Activated T-helper 1 cell treated with anti-CD3 and anti-CD28 coated beads, Interleukin-2, amount 50 U/mL, for 16 hours (primary cell): Measurements from ENCODE around the gene PRSS36.
"Not testable (repeated sequence)": the region's sequence is repeated elsewhere in the genome, so short reads cannot be mapped to it uniquely, and the experiment has no call there.

Experiments
- DNase-seq, 2 donors: peaks; one replicate each; pipeline ENCODE4 v3.0.0-alpha.2; 2020; ENCODE audit warnings: low read depth in 1 of 2, low spot score in 1 of 2

PRSS36 gene

DNA sequence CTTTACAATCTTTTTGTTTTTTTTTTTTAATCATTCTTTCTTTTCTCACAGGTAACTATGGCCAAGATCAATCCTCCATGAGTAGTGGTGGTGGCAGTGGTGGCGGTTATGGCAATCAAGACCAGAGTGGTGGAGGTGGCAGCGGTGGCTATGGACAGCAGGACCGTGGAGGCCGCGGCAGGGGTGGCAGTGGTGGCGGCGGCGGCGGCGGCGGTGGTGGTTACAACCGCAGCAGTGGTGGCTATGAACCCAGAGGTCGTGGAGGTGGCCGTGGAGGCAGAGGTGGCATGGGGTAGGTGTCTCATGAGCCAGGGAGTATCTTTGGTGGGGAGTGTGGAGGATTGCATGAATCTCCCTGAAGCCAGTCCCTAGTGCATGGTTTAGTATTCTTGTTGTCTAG lies 35.0 kb upstream of the PRSS36 start:
- no peak for DNase-seq

DNA sequence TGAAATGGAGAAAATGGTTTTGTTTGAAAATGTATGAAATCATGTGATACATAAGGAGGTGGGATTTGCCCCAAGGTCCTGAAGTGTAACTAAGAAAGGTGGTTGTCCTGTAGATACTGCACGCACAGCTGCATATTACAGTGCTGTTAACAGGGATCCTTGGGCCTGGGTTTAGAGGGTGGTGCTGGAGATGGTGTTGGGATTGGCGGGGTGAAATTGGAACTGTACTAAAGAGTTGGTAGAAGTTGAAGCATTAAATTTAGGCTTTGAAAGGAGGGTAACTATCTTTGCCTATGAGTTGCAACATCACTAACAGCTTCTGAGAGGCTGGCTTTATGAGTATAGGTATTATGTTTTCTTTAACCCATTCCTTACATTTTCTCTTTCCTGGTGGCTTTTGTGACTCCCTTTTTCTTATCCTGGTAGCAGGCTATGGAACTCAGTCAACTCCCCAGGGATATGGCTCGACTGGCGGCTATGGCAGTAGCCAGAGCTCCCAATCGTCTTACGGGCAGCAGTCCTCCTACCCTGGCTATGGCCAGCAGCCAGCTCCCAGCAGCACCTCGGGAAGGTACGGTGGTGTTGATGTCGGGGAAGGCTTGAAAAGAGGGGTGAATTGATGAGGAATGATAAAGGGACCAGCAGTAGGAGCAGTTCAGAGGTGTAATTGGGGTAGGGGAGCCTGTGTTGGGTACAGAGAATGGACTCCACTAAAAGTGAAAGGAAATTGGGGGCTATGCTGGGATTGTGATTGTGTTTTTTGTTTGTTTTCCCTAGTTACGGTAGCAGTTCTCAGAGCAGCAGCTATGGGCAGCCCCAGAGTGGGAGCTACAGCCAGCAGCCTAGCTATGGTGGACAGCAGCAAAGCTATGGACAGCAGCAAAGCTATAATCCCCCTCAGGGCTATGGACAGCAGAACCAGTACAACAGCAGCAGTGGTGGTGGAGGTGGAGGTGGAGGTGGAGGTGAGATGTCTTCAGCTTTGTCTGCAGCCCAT lies 33.9 kb upstream of the PRSS36 start:
- DNase-seq: no peak

DNA sequence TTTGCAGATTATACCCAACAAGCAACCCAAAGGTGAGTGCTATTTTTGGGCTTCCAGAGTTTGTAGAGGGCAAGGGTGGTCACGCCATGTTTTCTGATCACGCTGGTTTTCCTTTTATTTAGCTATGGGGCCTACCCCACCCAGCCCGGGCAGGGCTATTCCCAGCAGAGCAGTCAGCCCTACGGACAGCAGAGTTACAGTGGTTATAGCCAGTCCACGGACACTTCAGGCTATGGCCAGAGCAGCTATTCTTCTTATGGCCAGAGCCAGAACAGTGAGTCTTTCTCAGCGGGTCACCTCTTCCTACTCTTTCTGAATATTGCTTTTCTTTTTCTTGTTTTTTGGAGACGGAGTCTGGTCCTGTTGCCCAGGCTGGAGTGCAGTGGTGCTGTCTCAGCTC lies 32.5 kb upstream of the PRSS36 start:
- DNase-seq: no peak

DNA sequence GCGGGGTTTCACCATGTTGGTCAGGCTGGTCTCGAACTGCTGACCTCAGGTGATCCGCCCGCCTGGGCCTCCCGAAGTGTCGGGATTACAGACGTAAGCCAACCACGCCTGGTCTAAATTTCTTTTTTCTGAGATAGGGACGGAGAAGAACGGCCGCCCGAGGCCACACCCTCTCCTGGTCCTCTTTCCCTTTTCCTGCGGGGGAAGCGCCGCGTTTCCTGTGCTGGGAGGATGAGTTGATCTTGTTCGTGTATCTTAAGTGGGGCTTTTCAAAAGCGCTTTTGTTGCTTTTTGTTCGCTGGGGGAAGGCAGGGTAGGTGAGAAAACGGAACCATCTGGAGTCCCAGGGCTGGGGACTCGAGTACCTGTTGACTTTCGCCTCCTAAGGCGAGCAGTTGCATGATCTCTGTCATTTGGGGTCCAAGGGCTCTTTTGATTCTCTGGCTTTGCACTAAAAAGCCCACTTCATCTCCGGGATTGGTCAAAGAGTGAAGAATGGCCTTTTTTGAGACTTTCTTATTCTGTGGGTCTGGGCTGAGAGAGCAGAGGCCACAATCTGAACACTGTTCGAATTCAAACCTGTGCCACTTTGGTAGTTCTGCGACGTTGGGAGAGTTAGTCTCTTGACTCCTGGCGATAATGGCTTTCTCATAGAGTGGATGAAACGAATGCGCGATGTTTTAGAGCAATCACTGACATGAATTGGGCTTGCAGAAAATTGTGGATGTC lies 31.4 kb upstream of the PRSS36 start:
- no peak for DNase-seq

DNA sequence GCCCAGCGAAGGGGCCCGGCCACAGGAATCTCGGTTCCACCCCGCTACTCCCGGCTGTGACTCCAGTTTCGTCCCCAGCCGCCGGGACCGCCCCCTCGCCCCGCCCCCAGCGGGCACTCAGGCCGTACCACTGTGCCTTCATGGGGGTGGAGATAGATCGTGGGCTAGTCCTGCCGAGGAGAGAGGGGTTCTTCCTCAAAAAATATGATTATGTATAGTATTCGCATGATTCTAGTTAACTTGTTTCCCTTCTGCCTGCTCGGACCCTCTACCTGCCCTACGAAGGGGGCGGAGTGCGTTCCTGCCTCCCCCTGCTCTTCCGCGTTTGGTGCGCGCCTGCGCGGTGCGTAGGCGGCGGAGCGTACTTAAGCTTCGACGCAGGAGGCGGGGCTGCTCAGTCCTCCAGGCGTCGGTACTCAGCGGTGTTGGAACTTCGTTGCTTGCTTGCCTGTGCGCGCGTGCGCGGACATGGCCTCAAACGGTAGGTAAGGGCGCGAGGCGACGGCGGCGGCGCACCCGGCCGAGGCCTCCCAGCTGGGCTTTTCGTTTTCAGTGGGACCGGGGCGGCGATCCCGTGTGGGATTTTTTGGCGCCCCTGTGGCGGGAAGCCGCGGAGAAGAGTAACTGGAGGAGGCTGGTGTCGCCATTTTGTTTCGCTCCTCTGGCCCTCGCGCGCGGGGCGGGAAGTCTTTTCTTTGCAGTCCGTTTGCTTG lies 30.0 kb upstream of the PRSS36 start, which contains the start of gene FUS:
Gene FUS, plus strand, starts transcription at position 393 of the 713 bp plus-strand sequence. Its CDS starts 76 bp downstream, at position 469.
- peak; percentile 88 to 89 for DNase-seq

DNA sequence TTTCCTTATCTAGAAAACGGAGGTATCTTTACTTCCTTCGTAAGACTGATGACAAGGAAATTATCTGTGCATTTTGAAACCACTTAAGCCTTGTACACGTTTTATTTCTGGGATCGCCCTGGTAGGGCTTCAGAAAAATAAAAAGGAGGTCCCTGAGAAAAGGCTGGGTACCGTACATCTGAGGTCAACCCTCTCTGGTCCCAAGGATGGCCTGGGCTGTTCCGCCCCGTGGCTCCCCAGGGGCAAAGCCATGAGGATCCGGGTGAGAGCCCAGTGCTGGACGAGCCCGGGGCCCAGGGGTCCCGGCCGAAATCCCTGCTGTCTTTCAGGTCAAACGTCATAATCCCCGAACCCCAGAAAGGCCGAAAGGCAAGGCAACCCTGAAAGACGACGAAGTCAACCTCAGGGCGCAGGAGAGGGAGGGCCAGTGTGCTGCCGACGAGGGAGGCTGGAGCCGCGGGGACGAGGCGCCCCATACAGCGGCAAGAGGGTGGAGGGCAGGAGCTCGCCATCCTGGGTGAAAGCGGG lies 29.4 kb upstream of the PRSS36 start:
- DNase-seq: no peak

DNA sequence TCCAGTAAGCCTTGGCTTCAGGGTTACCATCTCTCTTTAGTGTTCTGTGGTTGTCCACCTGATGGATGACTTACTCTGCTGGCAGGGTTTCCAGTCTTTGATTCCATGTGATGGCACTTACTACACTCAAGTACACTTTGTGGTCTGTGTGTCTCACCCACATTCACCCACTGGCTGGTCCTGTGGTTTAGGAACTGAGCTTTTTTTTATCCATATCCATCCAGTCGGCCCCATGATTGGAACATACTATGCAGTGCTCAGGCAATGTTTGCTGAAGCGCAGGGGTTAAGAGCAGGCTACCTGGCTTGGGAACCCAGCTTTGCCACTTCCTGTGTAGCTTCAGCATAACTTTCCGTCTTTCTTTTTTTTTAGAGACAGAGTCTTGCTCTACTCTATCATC lies 27.3 kb upstream of the PRSS36 start:
- peak; percentile 16 to 17 for DNase-seq

DNA sequence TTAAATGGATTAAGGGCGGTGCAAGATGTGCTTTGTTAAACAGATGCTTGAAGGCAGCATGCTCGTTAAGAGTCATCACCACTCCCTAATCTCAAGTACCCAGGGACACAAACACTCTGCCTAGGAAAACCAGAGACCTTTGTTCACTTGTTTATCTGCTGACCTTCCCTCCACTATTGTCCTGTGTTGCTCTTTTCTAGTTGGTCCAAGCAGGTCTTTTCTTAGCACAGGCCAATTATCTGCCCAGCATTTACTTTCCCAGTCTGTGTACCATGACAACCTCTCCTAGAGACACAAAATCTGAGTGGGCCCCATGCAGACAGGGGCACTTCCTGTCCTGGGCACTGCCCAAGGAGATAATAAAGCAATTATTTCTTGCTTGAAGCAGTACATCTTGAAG lies 20.2 kb upstream of the PRSS36 start:
- not testable (repeated sequence) for DNase-seq

DNA sequence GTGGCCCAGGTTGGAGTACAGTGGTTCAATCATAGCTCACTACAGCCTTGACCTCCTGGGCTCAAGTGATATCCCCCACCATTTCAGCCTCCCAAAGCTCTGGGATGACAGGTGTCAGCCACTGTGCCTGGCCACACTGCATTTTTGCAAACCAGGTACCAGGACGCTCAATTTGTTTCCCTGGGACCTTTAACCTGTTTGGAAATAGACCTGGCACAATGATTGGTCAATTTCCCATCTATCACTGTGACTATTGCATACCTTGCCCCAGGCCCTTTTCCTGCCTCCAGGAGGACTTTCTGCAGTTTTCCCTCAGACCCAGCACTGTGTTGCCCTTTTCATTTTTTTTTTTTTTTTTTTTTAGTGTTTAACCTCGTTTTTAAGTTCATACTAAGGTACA lies 19.0 kb upstream of the PRSS36 start:
- DNase-seq: no peak

DNA sequence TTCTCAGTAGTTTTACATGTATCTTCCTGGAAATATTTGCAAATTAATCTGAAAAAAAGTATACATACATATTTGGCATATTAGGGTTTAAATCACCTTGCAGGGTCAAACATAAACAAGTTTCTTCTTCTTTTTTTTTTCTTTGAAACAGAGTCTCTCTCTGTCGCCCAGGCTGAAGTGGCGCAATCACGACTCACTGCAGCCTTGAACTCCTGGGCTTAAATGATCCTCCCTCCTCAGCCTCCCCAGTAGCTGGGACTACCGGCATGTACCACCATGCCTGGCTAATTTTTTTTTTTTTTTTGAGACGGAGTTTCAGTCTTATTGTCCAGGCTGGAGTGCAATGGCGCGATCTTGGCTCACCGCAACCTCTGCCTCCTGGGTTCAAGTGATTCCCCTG lies 17.4 kb upstream of the PRSS36 start:
- no peak for DNase-seq

DNA sequence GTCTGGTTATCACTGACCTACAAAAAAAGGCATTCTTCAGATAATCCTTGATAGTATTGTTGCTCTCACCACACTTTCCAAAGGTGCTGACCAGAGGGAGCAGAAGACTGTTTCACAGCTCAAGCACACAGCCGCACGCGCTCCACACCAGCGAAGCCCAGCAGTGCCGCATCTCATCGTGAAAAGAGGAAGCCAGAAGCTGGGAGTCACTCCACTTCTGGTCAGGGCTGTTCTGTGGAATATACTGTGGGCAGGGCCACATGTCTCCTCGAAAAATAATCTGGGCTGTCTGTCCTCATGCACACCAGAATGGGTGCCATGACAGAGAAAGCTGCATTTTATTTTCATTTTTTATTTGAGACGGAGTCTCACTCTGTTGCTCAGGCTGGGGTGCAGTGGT lies 7.3 kb upstream of the PRSS36 start:
- DNase-seq: no peak

DNA sequence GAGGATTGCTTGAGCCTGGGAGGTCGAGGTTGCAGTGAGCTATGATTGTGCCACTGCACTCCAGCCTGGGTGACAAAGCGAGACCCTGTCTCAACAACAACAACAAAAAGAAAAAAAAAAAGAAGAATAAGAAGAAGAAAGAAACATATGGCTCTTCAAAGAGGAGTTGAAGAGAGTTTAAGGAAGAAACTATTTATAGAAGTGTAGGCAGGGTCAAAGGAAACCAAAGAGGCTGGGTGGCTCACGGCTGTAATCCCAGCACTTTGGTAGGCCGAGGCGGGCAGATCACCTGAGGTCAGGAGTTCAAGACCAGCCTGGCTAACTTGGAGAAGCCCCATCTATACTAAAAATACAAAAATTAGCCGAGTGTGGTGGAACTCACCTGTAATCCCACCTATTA lies 1.1 kb upstream of the PRSS36 start:
- DNase-seq: not testable (repeated sequence)

DNA sequence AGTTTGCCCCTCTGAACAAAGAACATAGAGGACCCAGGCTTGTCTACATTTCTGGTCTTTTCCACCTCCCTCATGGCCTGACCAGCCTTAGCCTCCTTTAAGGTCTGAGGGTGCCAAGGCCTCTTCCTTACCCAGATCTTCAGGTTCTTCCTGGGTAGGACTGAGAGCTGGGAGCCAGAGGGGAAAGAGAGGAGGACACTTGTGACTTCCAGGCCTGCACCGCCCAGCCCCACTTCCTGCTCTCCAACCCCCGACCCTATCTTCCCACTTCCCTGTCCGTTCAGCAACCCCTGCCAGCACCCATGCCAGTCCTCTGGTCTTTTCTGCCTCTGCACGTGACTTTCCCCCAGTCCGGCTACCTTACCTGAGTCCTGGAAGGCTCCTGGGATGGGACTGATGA lies 534 bp downstream of the PRSS36 start:
- no peak for DNase-seq

DNA sequence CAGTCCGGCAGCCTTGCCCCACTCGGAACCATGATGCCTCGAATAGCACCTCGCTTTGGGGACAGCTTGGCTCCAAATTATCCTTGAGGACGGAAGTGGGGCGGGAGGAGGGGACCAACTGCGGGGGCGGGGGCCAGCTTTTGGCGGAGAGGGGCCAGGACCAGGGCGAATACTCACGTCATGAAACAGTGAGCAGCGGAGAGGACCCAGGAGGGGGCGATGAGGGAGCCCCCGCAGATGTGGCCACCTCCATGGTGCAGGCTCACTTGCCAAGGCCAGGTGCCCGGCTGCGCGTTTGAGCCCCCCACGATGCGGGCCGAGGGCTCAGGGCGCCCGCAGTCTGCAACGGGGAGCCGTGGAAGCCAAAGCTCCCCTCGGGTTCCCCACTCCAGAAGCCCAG lies 970 bp downstream of the PRSS36 start:
- no peak for DNase-seq

DNA sequence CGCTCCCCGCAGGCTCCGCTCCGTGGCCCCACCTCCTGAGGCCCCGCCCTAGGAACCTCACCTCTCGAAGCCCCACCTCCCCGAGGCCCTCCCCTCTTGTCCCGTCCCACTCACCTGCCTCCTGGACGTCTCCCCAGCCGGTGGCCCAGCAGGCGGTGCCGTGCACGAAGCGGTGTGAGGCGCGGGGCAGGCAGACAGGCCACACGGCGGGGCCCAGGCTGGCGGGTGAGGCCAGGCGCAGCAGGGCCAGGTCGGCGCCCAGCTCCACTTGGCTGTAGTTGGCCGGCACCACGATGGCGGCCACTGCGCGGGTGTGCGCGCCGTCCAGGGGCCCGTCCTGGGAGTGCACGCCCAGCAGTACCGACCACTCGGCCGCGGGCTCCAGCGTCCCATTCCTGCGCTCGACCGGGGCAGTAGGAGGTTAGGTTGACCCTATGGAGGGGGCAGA lies 1.6 kb downstream of the PRSS36 start:
- DNase-seq: no peak

DNA sequence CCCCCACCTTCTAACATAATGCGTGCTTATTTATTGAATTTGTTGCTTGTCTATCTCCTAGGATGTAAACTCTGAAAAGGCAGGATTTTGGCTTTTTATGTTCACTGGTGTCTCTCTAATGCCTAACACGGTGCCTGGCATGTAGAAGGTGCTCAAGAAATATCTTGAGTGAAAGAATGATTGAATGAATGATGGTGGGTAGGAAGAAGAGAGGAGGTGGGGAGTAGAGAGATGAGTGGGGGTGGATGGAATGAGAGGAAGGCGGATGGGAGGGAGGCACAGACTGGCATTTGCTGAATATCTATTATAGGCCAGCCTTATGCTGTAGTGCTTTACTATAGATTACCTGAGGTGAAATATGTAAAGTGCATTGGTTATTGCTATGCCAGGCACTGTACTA lies 2.3 kb downstream of the PRSS36 start:
- DNase-seq: no peak

DNA sequence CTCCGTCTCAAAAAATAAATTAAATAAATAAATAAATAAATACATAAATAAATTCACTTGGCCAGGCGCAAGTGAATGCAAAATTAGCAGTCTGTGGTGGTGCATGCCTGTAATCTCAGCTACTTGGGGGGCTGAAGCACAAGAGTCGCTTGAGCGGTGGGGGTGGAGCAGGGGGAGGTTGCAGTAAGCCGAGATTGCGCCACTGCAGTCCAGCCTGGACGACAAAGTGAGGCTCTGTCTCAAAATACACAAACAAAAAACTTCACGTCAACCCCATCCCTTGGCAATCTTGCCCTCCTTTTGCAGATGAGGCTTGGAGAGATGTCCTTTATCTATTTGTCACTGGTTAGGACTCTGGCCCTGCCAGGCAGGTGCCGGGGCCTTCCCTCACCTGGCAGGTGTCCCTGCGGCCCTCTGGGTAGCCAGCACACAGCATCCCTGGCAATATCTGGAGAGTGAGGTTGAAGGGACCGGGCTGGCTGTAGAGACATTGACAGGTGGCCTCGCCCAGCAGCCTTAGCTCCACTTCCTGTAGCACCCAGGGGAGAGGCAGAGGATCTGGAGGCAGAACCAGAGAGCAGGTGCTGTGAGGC lies 4.4 kb downstream of the PRSS36 start:
- no peak for DNase-seq

DNA sequence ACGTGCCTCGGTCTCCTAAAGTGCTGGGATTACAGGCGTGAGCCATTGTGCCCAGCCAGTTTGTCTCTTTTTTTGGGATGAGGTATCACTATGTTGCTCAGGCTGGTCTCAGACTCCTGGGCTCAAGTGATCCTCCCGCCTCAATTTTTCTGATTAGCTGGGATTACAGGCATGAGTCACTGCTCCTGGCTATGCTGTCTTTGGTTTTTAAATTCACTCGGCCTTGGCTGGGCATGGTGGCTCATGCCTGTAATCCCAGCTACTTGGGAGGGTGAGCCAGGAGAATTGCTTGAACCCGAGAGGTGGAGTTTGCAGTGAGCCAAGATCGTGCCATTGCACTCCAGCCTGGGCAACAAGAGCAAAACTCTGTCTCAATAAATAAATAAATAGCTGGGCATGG lies 5.4 kb downstream of the PRSS36 start:
- not testable (repeated sequence) for DNase-seq

DNA sequence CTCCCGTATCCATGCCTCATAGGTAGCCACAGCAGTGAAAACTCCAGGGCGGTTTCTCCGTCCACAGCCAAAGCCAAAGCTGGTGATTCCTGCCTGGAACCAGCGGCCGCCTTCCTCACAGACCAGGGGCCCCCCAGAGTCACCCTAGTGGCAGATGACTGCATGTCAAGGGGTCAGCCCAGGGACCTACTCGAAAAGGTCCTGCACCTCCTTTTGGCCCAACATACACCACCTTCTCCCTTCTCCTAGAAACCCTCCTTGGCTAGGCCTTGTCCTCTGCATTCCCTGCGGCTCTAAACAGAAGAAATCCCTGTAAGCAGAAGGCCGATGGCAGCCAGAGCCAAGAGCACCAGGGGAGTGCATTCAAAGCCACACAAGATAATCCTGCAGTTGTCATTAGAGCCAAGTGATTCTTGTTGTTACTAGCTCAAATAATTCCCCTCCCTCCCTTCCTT lies 6.1 kb downstream of the PRSS36 start:
- no peak for DNase-seq

DNA sequence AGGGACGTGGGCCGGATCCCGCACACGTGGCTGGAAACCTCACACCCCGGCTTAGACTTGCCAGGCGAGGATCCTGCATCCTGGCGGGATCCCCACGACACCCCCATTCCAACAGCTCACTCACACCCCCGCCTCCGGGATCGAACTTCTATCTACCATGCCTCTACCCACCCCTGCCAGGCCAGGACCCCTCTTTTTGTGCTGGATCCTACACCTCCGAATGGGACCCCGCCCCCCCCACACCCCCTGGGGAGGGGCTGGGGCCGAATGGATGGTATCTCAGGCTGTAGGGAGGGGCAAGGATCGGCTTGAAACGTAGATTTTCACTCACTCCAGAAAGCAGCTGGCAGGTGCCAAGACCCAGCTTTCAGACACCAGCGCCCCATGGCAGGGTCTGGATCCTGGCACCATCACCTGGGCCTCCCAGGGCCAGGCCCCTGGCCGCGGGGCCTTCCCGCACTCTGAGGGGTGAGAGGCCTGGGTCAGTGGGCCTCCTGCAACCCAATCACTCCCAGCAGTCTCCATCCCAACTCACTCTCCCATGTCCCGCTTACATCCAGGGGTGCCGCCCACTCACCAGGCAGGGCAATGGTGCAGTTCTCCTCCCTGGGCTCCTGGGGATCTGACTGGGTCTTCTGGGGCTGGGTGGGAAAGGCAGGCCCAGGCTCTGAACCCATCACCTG lies 6.7 kb downstream of the PRSS36 start:
- DNase-seq: no peak
